Heart left ventricle (tissue), 13 donors: ENCODE measurements around the gene DGKE.

Experiments
- CTCF ChIP-seq, 12 donors: fragments of 200-600 bp; sonication (generic) in 4 of 12; IDR thresholded peaks; one replicate each; pipeline versions ENCODE4 v1.5.0 to v1.8.0; 2018 to 2022; ENCODE audit warnings: antibody characterized with exemption in 12 of 12, mild to moderate bottlenecking in 5 of 12
- POLR2A ChIP-seq, 2 donors: fragments of 450-650 bp; IDR thresholded peaks; one replicate each; pipeline ENCODE4 v1.6.1; 2017; ENCODE audit warnings: antibody characterized with exemption in 2 of 2, mild to moderate bottlenecking in 2 of 2, moderate library complexity in 2 of 2
- donor health status: ischemic (EF 13 %, LVEDD 7.1; RV severe dilation, severe dysfunction).
- donor health status: DM: no; HTN: yes; CAD: no.
- donor health status: DM: no; HTN: no; CAD: no.
- donor health status: ischemic (EF 25% LVEDD 6.9; RV normal size, moderate dysfunction).
- donor health status: ischemic (EF 25% LVEDD 5.7; RV mildly dilated, moderate dysfunction).
- donor health status: ischemic (EF 35%, LVEDD 5.7; RV mildly dilated, moderate dysfunction).
- donor health status: nonischemic (EF 11% LVEDD 7.7; RV severe dilation, severe dysfunction).
- donor health status: DM: yes; HTN: yes; CAD: no.
- donor health status: PGD.
- donor health status: ischemic (EF 29% LVEDD 5.4; RV normal size, mild dysfunction).
- donor health status: nonischemic (EF 23%, LVEDD 6.1; RV moderate dilation, normal function).

- TF ChIP-seq CTCF (IDR thresholded peaks at IDR 0.05) (no peak), POLR2A (IDR thresholded peaks at IDR 0.05) (no peak)
Measured at GRCh38 chr17:56845934-56846333, 12.0 kb downstream of the DGKE start.
